IMR-90 (cell line): ENCODE data around the gene DOCK9. TPM values are rescaled to one million over a fixed set of nuclear protein-coding genes. Genes with fewer than 3 reads are reported as not detected.

ENCODE experiments used
- ATAC-seq: fragments of 200-7000 bp; cut with Tn5 transposase; 2 replicates; pipeline ENCODE4 v1.9.1; 2020; ENCODE audit warnings: low read depth, mild to moderate bottlenecking, moderate library complexity
- BruUV-seq: library from RNA; stranded (reverse); fragments of 400-500 nt; replicated peaks from 2 replicates; lab custom pipeline; 2021; lab: Mats Ljungman, UMichigan
- CTCF ChIA-PET: fragments of 300-600 bp; formaldehyde crosslinking; extraction: SDS; loops from one replicate; lab custom pipeline; 2021; ENCODE audit warnings: antibody characterized with exemption; lab: Yijun Ruan, JAX
- POLR2A ChIA-PET: fragments of 300-600 bp; sonication (Branson Sonifier 250); formaldehyde crosslinking; loops from one replicate; lab custom pipeline; 2022; ENCODE audit warnings: antibody characterized with exemption; ENCODE audit not compliant: unreplicated experiment; lab: Charles Lee
- DNase-seq: peaks from one replicate; pipeline ENCODE4 v3.0.0; 2013
- H2AFZ ChIP-seq: replicated peaks from 2 replicates; pipeline ENCODE3; 2013; ENCODE audit warnings: low read length, mild to moderate bottlenecking; ENCODE audit not compliant: poor library complexity
- H2AK5ac ChIP-seq: 2 replicates; pipeline ENCODE4 v1.6.1; 2013; ENCODE audit warnings: low read depth, low read length, inconsistent platforms
- H2AK9ac ChIP-seq: replicated peaks from 2 replicates; pipeline ENCODE3; 2013; ENCODE audit warnings: mild to moderate bottlenecking, low read depth, low read length, moderate library complexity; ENCODE audit not compliant: poor library complexity
- H2BK120ac ChIP-seq: 2 replicates; pipeline ENCODE4 v1.6.1; 2013; ENCODE audit warnings: low read depth, low read length, inconsistent platforms
- H2BK15ac ChIP-seq: 3 replicates; pipeline ENCODE4 v1.6.1; 2013; ENCODE audit warnings: low read depth, low read length, inconsistent platforms
- H2BK20ac ChIP-seq: 2 replicates; pipeline ENCODE4 v1.6.1; 2013; ENCODE audit warnings: low read depth, mild to moderate bottlenecking, inconsistent platforms, low read length, moderate library complexity
- H2BK5ac ChIP-seq: 2 replicates; pipeline ENCODE4 v1.6.1; 2013; ENCODE audit warnings: mild to moderate bottlenecking, low read depth, low read length, inconsistent platforms; ENCODE audit not compliant: poor library complexity, severe bottlenecking
- H3K14ac ChIP-seq: replicated peaks from 2 replicates; pipeline ENCODE4 v1.6.1; 2013; ENCODE audit warnings: low read depth, low read length, inconsistent platforms
- H3K18ac ChIP-seq: 2 replicates; pipeline ENCODE4 v1.6.1; 2013; ENCODE audit warnings: low read depth, low read length, control low read depth
- H3K23ac ChIP-seq: 2 replicates; pipeline ENCODE4 v1.6.1; 2013; ENCODE audit warnings: low read depth, low read length, inconsistent platforms
- H3K27ac ChIP-seq: 2 replicates; pipeline ENCODE4 v1.5.1; 2013; ENCODE audit warnings: mild to moderate bottlenecking, control low read depth, low read length; ENCODE audit not compliant: insufficient read depth
- H3K27me3 ChIP-seq: 2 replicates; pipeline ENCODE4 v1.6.1; 2013; ENCODE audit warnings: low read length; ENCODE audit not compliant: control insufficient read depth, insufficient read depth
- H3K36me3 ChIP-seq: 2 replicates; pipeline ENCODE4 v1.6.1; 2013; ENCODE audit warnings: low read length, mixed read lengths; ENCODE audit not compliant: control insufficient read depth, insufficient read depth
- H3K4ac ChIP-seq: 2 replicates; pipeline ENCODE4 v1.6.1; 2013; ENCODE audit warnings: low read depth, low read length, inconsistent platforms
- H3K4me1 ChIP-seq: 2 replicates; pipeline ENCODE4 v1.6.1; 2013; ENCODE audit warnings: low read length, mixed read lengths; ENCODE audit not compliant: control insufficient read depth, insufficient read depth
- H3K4me2 ChIP-seq: 2 replicates; pipeline ENCODE4 v1.6.1; 2013; ENCODE audit warnings: low read depth, mild to moderate bottlenecking, control low read depth, low read length, moderate library complexity
- H3K4me3 ChIP-seq: 2 replicates; pipeline ENCODE4 v1.5.1; 2013; ENCODE audit warnings: low read depth, mild to moderate bottlenecking, control low read depth, low read length, moderate library complexity; ENCODE audit not compliant: insufficient read depth
- H3K56ac ChIP-seq: 2 replicates; pipeline ENCODE4 v1.6.1; 2013; ENCODE audit warnings: low read length, inconsistent platforms; ENCODE audit not compliant: insufficient read depth; ENCODE audit errors: extremely low read depth
- H3K79me1 ChIP-seq, 2 experiments: 2 replicates each; pipeline ENCODE4 v1.6.1; 2013; ENCODE audit warnings: low read length in 2 of 2, inconsistent platforms in 1 of 2, low read depth in 1 of 2
- H3K9ac ChIP-seq: 2 replicates; pipeline ENCODE4 v1.6.1; 2013; ENCODE audit warnings: low read depth, low read length, control low read depth
- H3K9me1 ChIP-seq: 2 replicates; pipeline ENCODE4 v1.6.1; 2013; ENCODE audit warnings: low read length, inconsistent platforms; ENCODE audit not compliant: insufficient read depth
- H3K9me3 ChIP-seq: 2 replicates; pipeline ENCODE4 v1.6.1; 2013; ENCODE audit warnings: low read length; ENCODE audit not compliant: control insufficient read depth, insufficient read depth
- H4K20me1 ChIP-seq: 2 replicates; pipeline ENCODE4 v1.6.1; 2013; ENCODE audit warnings: low read length, inconsistent platforms; ENCODE audit not compliant: insufficient read depth
- H4K5ac ChIP-seq: 2 replicates; pipeline ENCODE4 v1.6.1; 2013; ENCODE audit warnings: mild to moderate bottlenecking, low read depth, low read length, control low read depth
- H4K8ac ChIP-seq, 2 experiments: 2 replicates each; pipeline ENCODE4 v1.6.1; 2013; ENCODE audit warnings: low read depth in 2 of 2, low read length in 2 of 2, control low read depth in 1 of 2, inconsistent platforms in 1 of 2
- H4K91ac ChIP-seq: 2 replicates; pipeline ENCODE4 v1.6.1; 2013; ENCODE audit warnings: low read depth, low read length, inconsistent platforms; ENCODE audit not compliant: insufficient read depth
- BHLHE40 ChIP-seq: fragments of 150-350 bp; IDR thresholded peaks from 2 replicates; pipeline ENCODE4 v1.6.1; 2016; ENCODE audit warnings: mild to moderate bottlenecking, low read depth, low read length
- CEBPB ChIP-seq: IDR thresholded peaks from 2 replicates; pipeline ENCODE4 v1.6.1; 2012; ENCODE audit warnings: low read depth, low read length, improper control_type of control experiment
- CTCF ChIP-seq: conservative IDR thresholded peaks from 2 replicates; pipeline ENCODE4 v1.5.1; 2012; ENCODE audit warnings: mild to moderate bottlenecking, low read depth, low read length, improper control_type of control experiment
- FOS ChIP-seq: fragments of 150-350 bp; IDR thresholded peaks from 2 replicates; pipeline ENCODE4 v1.6.1; 2016; ENCODE audit warnings: low read depth, low read length
- MXI1 ChIP-seq: IDR thresholded peaks from 2 replicates; pipeline ENCODE4 v1.6.1; 2012; ENCODE audit warnings: low read depth, mild to moderate bottlenecking, low read length, moderate library complexity, borderline replicate concordance
- RCOR1 ChIP-seq: IDR thresholded peaks from 2 replicates; pipeline ENCODE4 v1.6.1; 2012; ENCODE audit warnings: mild to moderate bottlenecking, low read length, improper control_type of control experiment; ENCODE audit not compliant: insufficient replicate concordance
- RFX5 ChIP-seq: IDR thresholded peaks from 2 replicates; pipeline ENCODE4 v1.8.0; 2012; ENCODE audit warnings: low read depth, mild to moderate bottlenecking, low read length, moderate library complexity
- SMC3 ChIP-seq: fragments of 150-350 bp; IDR thresholded peaks from 2 replicates; pipeline ENCODE4 v1.6.1; 2016; ENCODE audit warnings: low read depth, mild to moderate bottlenecking, antibody characterized with exemption, low read length, moderate library complexity
- WGBS, 2 experiments: methylation state at CpG; one replicate each; pipeline versions ENCODE4 v1.1.5 to v1.1.7; 2013; ENCODE audit warnings: missing lambda C conversion rate in 2 of 2; ENCODE audit not compliant: insufficient read length in 1 of 2; ENCODE audit errors: extremely low coverage in 2 of 2; 5-methylcytosine and 5-hydroxymethylcytosine counted together
- dilution Hi-C: fragments of 300-500 bp; cut with HindIII; formaldehyde crosslinking; loops from one replicate; pipeline ENCODE4 v1.14.3; 2018; ENCODE audit warnings: low sequenced_read_pairs; ENCODE audit not compliant: unreplicated experiment
- in situ Hi-C: fragments of 300-500 bp; cut with MboI; formaldehyde crosslinking; loops from 3 replicates; pipeline ENCODE4 v1.14.3; 2019; ENCODE audit warnings: low sequenced_read_pairs, inconsistent platforms, mixed read lengths
- intact Hi-C: fragments of 100-400 bp; cut with micrococcal nuclease; formaldehyde crosslinking; loops from 2 replicates; pipeline ENCODE4 v1.10.0; 2022
- polyA plus RNA-seq, 3 experiments: library from polyadenylated mRNA; depleted of rRNA; stranded (reverse); fragments of >200 nt; gene quantifications; 2 replicates each; pipeline ENCODE4 v1.2.3, GENCODE V29; 2012; ENCODE audit warnings: low replicate concordance in 1 of 3
- total RNA-seq: library from RNA; depleted of rRNA; stranded (reverse); fragments of >200 nt; gene quantifications from 2 replicates; pipeline ENCODE4 v1.2.3, GENCODE V29; 2012
- TF ChIP-seq, protein P1 (sequence below): fragments of 150-350 bp; IDR thresholded peaks from 2 replicates; pipeline ENCODE4 v1.6.1; 2016; ENCODE audit warnings: low read depth, mild to moderate bottlenecking, low read length, moderate library complexity, borderline replicate concordance

Gene DOCK9
- total and polyA plus RNA-seq, 2 of the 4 experiments (the other 2 are of a cell fraction): 4.8 to 7.2 TPM

- no TSS peak for BruUV-seq
Observed at GRCh38 chr13:98950705-98951104, 27.2 kb downstream of the DOCK9 start.

More at GRCh38 chr13:98950705-98951104, 27.2 kb downstream of the DOCK9 start:
- Histone ChIP-seq H3K9me1 (0 out of 2 replicates have a peak, but pooled peaks cover 9% of the 10 kb centered on the region), H3K14ac (no peak overlapping the region), H2BK5ac (no peak overlapping the region), H2BK15ac (no peak overlapping the region), H2BK120ac (no peak overlapping the region), H4K5ac (no peak overlapping the region), H2AK5ac (no peak overlapping the region), H4K8ac (no peak overlapping the region), H2AFZ (no peak overlapping the region), H2AK9ac (no peak overlapping the region), H3K4me3 (no peak overlapping the region), H3K9me3 (no peaks in the 10 kb centered on the region), H4K91ac (no peak overlapping the region), H3K9ac (no peak overlapping the region), H3K4me1 (peaks cover 2% of the 10 kb centered on the region; the same call in 1 of the 2 replicates), H3K27me3 (no peaks in the 10 kb centered on the region), H4K20me1 (no peaks in the 10 kb centered on the region; the same call in 1 of the 2 replicates), H3K36me3 (no peaks in the 10 kb centered on the region), H3K4ac (no peak overlapping the region), H3K18ac (no peak overlapping the region), H2BK20ac (no peak overlapping the region), H3K4me2 (no peak overlapping the region), H3K56ac (no peak overlapping the region), H3K23ac (no peak overlapping the region), H3K27ac (no peak overlapping the region), H3K79me1 (no peaks in the 10 kb centered on the region; a peak in 1 of 4 replicates)
- ATAC-seq (no peak), DNase-seq (no peak)
- dilution Hi-C loops (no loop called here), in situ Hi-C loops (no loop called here), intact Hi-C loops (no loop called here)
- CTCF ChIA-PET: no interaction called here
- TF ChIP-seq SMC3 (no peak), MXI1 (no peak), RFX5 (no peak), RCOR1 (no peak), FOS (no peak), BHLHE40 (no peak), CTCF (no peak), CEBPB (no peak)
- TF ChIP-seq, protein P1, sequence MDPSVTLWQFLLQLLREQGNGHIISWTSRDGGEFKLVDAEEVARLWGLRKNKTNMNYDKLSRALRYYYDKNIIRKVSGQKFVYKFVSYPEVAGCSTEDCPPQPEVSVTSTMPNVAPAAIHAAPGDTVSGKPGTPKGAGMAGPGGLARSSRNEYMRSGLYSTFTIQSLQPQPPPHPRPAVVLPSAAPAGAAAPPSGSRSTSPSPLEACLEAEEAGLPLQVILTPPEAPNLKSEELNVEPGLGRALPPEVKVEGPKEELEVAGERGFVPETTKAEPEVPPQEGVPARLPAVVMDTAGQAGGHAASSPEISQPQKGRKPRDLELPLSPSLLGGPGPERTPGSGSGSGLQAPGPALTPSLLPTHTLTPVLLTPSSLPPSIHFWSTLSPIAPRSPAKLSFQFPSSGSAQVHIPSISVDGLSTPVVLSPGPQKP: no peak
- POLR2A ChIA-PET: interaction anchor here (0.6 kb wide), 1 partner anchor 469 kb away, joined by 4 read pairs; no protein-coding TSS in a partner anchor
- WGBS, 2 experiments: 64% methylated on average over 5 of the region's 7 CpGs; no CpG with 5 or more reads in 1 of the 2 experiments
